Upper lobe of right lung (tissue), 1 donor: Measurements from ENCODE around the gene ANO2. TPM values are rescaled to one million over a fixed set of nuclear protein-coding genes. Genes with fewer than 3 reads are reported as not detected.

Source experiments
- ATAC-seq: fragments of 200-7000 bp; cut with Tn5 transposase; one replicate; pipeline ENCODE4 v1.9.1; 2020; ENCODE audit warnings: mild to moderate bottlenecking, moderate library complexity
- DNase-seq: peaks from one replicate; pipeline ENCODE4 v3.0.0-alpha.2; 2020
- H3K27ac ChIP-seq: fragments of 200-600 bp; one replicate; pipeline ENCODE4 v1.8.0; 2022
- H3K27me3 ChIP-seq: fragments of 200-600 bp; one replicate; pipeline ENCODE4 v1.8.0; 2022; ENCODE audit warnings: mild to moderate bottlenecking
- H3K36me3 ChIP-seq: fragments of 200-600 bp; one replicate; pipeline ENCODE4 v1.8.0; 2022
- H3K4me1 ChIP-seq: fragments of 200-600 bp; one replicate; pipeline ENCODE4 v1.8.0; 2022
- H3K4me3 ChIP-seq: fragments of 200-600 bp; one replicate; pipeline ENCODE4 v1.8.0; 2022; ENCODE audit warnings: mild to moderate bottlenecking
- H3K9me3 ChIP-seq: fragments of 200-600 bp; one replicate; pipeline ENCODE4 v1.8.0; 2022
- CTCF ChIP-seq: fragments of 200-600 bp; IDR thresholded peaks from one replicate; pipeline ENCODE4 v1.8.0; 2022; ENCODE audit warnings: antibody characterized with exemption
- intact Hi-C: fragments of 100-400 bp; cut with DNase I; formaldehyde crosslinking; loops from one replicate; pipeline ENCODE4 v1.11.0; 2022
- total RNA-seq: library from RNA; stranded (reverse); fragmentation: NEBNext Ultra II Directional; extraction: Animal tissue kit (Norgen Biotek cat#: 25700); gene quantifications from one replicate; pipeline ENCODE4 v1.2.1, GENCODE V29; 2021
- donor health status: DM: no; HTN: yes; CAD: no; lungs with severe emphysema.

The ANO2 gene
- total RNA-seq, 1 donor from 2014 or later = 36.8 TPM

- H3K4me1 ChIP-seq = no peaks in the 10 kb centered on the region
- intact Hi-C loops = no loop called here
- peak; percentile 68 for ATAC-seq
- no peak overlapping the region for H3K27ac ChIP-seq
- DNase-seq = no peak
- TF ChIP-seq CTCF = no peak
- H3K9me3 ChIP-seq = no peaks in the 10 kb centered on the region
- H3K27me3 ChIP-seq = peaks cover 4% of the 10 kb centered on the region
- no peak overlapping the region for H3K4me3 ChIP-seq
- no peaks in the 10 kb centered on the region for H3K36me3 ChIP-seq
Observed at GRCh38 chr12:5806371-5807089, 138.5 kb downstream of the ANO2 start.

GRCh38 chr12:5803532-5803931, 141.5 kb downstream of the ANO2 start:
- intact Hi-C loops = no loop called here
- no peak for ATAC-seq
- DNase-seq = no peak
- Histone ChIP-seq H3K27me3 (peaks cover 4% of the 10 kb centered on the region), H3K27ac (no peak overlapping the region), H3K4me1 (no peaks in the 10 kb centered on the region), H3K36me3 (no peaks in the 10 kb centered on the region), H3K9me3 (no peaks in the 10 kb centered on the region), H3K4me3 (no peak overlapping the region)
- TF ChIP-seq CTCF = no peak

GRCh38 chr12:5798242-5799015, 146.6 kb downstream of the ANO2 start:
- no peak overlapping the region for H3K4me3 ChIP-seq
- H3K27ac ChIP-seq = no peak overlapping the region
- no peak for ATAC-seq
- H3K36me3 ChIP-seq = no peaks in the 10 kb centered on the region
- intact Hi-C loops = loop anchor here (10.0 kb wide), 1 partner anchor 374 kb away; no protein-coding TSS in a partner anchor
- H3K27me3 ChIP-seq = no peaks in the 10 kb centered on the region
- DNase-seq = no peak
- H3K9me3 ChIP-seq = no peaks in the 10 kb centered on the region
- H3K4me1 ChIP-seq = no peaks in the 10 kb centered on the region
- TF ChIP-seq CTCF = no peak

- Histone ChIP-seq H3K36me3 (no peaks in the 10 kb centered on the region), H3K4me1 (no peaks in the 10 kb centered on the region), H3K9me3 (no peaks in the 10 kb centered on the region), H3K4me3 (no peak overlapping the region), H3K27ac (no peak overlapping the region), H3K27me3 (no peaks in the 10 kb centered on the region)
- DNase-seq = no peak
- ATAC-seq = no peak
- intact Hi-C loops = loop anchor here (10.0 kb wide), 1 partner anchor 373 kb away; no protein-coding TSS in a partner anchor
- no peak for TF ChIP-seq CTCF
Observed at GRCh38 chr12:5797661-5798060, 147.4 kb downstream of the ANO2 start.

- peaks cover under 1% of the 10 kb centered on the region for H3K27me3 ChIP-seq
- H3K9me3 ChIP-seq = no peaks in the 10 kb centered on the region
- H3K27ac ChIP-seq = no peak overlapping the region
- no peak for DNase-seq
- no peaks in the 10 kb centered on the region for H3K36me3 ChIP-seq
- no peak for TF ChIP-seq CTCF
- H3K4me3 ChIP-seq = no peak overlapping the region
- intact Hi-C loops = loop anchor here (10.0 kb wide), 1 partner anchor 372 kb away; no protein-coding TSS in a partner anchor
- ATAC-seq = no peak
- no peaks in the 10 kb centered on the region for H3K4me1 ChIP-seq
Observed at GRCh38 chr12:5796959-5797225, 148.2 kb downstream of the ANO2 start.
